GM12873 (cell line): ENCODE measurements around the gene CEP55.
A peak's percentile ranks its signal among the peaks of the same experiment; 100 is the strongest.

Experiments
- CTCF ChIP-seq: IDR thresholded peaks from 2 replicates; pipeline ENCODE4 v1.5.1; 2012; ENCODE audit warnings: low read depth, mild to moderate bottlenecking, moderate library complexity, low read length, control low read depth; ENCODE audit not compliant: insufficient read depth; ENCODE audit errors: missing control alignments

CEP55 gene

GRCh38 chr10:93554760-93555432 lies 58.5 kb downstream of the CEP55 start:
- TF ChIP-seq CTCF = peak; percentile 92

DNA sequence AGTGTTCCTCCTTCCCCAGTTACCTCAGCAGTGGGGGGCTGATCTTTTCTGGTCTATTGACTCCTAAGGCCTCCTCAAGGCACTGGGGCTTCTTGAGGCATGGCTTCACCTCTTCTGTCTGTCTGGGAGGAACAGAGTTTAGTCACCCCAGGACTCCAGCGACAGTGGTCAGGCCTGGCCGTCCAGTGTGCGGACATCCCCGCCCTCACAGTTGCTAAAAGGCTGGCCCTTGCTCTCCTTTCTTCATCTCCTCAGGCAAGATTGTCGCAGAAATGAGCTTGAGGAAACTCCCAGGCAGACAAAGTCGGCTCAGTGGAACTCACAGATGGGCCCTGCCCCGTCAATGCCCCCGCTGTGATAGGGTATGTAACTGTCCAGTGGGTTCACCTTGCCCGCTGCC lies 63.1 kb downstream of the CEP55 start:
- TF ChIP-seq CTCF = no peak

DNA sequence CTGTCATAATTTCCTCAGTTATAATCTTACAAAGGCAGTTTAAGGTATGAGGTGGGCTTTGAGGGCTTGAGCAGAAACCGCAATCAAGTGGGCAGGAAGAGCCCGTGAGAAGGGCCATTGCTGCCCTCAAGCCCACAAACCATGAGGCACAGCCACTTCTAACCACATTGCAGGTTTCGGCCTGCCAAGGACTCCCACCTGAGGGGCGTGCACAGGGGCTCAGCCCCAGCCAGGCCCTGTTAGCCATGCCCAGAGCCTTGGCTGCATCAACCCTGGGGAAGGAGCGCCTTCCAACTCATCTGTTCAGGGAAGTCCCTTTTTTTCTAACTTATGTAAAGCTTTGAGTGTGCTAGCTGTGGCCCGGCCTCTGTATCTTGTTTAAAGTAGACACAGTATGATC lies 64.1 kb downstream of the CEP55 start:
- no peak for TF ChIP-seq CTCF

GRCh38 chr10:93565446-93565845 lies 69.0 kb downstream of the CEP55 start:
- TF ChIP-seq CTCF = no peak

DNA sequence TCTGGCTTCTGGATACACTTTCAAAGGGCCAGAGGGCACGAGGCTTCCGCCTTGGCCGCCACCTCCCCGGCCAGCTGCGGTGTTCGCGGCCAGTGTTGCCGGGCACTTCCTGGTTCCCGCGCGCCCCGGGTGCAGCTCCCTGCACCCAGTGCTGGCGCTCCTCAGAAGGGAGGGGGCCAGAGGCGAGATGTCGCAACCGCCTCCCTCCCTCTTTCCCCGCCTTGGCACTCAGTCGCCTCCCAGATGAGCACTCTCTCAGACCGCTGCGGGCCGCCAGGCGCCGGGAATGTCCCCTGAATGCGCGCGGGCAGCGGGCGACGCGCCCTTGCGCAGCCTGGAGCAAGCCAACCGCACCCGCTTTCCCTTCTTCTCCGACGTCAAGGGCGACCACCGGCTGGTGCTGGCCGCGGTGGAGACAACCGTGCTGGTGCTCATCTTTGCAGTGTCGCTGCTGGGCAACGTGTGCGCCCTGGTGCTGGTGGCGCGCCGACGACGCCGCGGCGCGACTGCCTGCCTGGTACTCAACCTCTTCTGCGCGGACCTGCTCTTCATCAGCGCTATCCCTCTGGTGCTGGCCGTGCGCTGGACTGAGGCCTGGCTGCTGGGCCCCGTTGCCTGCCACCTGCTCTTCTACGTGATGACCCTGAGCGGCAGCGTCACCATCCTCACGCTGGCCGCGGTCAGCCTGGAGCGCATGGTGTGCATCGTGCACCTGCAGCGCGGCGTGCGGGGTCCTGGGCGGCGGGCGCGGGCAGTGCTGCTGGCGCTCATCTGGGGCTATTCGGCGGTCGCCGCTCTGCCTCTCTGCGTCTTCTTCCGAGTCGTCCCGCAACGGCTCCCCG lies 70.2 kb downstream of the CEP55 start, which contains the start of gene FFAR4:
Gene FFAR4, plus strand, starts transcription at position 231 of the 842 bp plus-strand sequence. Its CDS starts 56 bp downstream, at position 287.
- no peak for TF ChIP-seq CTCF

- TF ChIP-seq CTCF = no peak
Measured at GRCh38 chr10:93567277-93568104, 71.1 kb downstream of the CEP55 start.

DNA sequence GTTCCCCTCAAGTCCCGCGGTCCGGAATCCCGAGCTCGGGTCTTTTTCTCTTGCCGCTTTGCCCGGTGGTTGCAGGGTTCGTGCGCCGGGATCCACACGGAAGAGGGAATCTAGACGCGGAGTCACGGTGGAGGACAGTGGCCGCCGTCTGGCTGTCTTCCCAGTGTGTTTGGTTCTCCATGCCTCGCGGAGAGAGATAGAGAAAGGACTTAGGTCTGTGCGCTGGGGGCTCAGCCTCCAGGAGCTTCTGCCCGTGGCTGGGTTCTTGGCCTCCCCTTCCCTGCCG lies 71.6 kb downstream of the CEP55 start:
- TF ChIP-seq CTCF = no peak
